ENCODE data around the gene SUN2. TPM values are rescaled to one million over a fixed set of nuclear protein-coding genes. Genes with fewer than 3 reads are reported as not detected.

The SUN2 gene
- total and polyA plus RNA-seq, 2 of the 4 experiments (the other 2 are of a cell fraction): 27.8 to 50.0 TPM

- TF ChIP-seq MAZ (IDR thresholded peaks at IDR 0.05; ENCODE audit: borderline replicate concordance, low read depth, low read length): peak; percentile 92; the same call in 1 of the 2 replicates
These were observed 38.1 kb upstream of the SUN2 start, which contains the start of gene DNAL4 (continued) for GRCh38 chr22:38793721-38794466.

DNA sequence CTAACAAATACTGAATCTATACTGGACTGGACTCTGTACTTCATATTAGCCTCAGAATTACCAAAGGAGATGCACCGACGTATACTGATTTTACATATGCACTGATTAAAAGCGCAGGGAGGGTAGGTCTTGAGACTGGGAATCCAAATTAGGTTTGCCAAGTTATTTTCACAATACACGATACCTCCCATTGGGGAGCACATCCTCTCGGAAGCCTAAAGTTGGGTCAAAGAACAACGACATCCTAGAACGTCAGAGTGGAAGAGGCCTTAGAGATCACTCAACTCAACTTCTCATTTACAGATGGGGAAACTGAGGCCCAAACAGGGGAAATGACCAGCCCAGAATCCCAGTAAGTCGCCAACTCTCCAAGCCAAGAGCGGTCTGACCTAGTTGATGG lies 37.5 kb upstream of the SUN2 start:
- CTCF ChIA-PET: no interaction called here

More for the DNA sequence above, 37.5 kb upstream of the SUN2 start:
- peak overlapping the region; percentile 99 for H2AK9ac ChIP-seq (replicated peaks; ENCODE audit: low read depth, low read length, poor library complexity)
- H3K14ac ChIP-seq (replicated peaks; ENCODE audit: low read depth, low read length): peak overlapping the region; percentile 50
- peaks cover 23% of the 10 kb centered on the region for H3K9me1 ChIP-seq (ENCODE audit: insufficient read depth, low read length)
- peaks cover 6 to 34% of the 10 kb centered on the region in 2 experiments; a peak in 3 of 4 replicates for H3K79me1 ChIP-seq (ENCODE audit: low read depth in 1 of 2, low read length in 2 of 2)
- intact Hi-C loops (cut with micrococcal nuclease) (no loop called here), dilution Hi-C loops (cut with HindIII; ENCODE audit: low sequenced_read_pairs, unreplicated experiment) (no loop called here), in situ Hi-C loops (cut with MboI; ENCODE audit: low sequenced_read_pairs) (no loop called here)
- H2AFZ ChIP-seq (replicated peaks; ENCODE audit: low read length, poor library complexity): peak overlapping the region; percentile 94
- H3K4ac ChIP-seq (ENCODE audit: low read depth, low read length): peak overlapping the region; percentile 73
- H3K23ac ChIP-seq (ENCODE audit: low read depth, low read length): peak overlapping the region; percentile 72; the same call in 1 of the 2 replicates
- H3K18ac ChIP-seq (ENCODE audit: low read depth, low read length): peak overlapping the region; percentile 38
- no peak overlapping the region for H3K56ac ChIP-seq (ENCODE audit: extremely low read depth, insufficient read depth, low read length)
- peak overlapping the region; percentile 73 for H3K4me3 ChIP-seq (ENCODE audit: insufficient read depth, low read depth, low read length)
- POLR2A ChIA-PET (ENCODE audit: unreplicated experiment): no interaction called here
- WGBS, 2 experiments (ENCODE audit: extremely low coverage in 2 of 2, insufficient read length in 1 of 2): 0% methylated on average over 2 of the region's 9 CpGs; no CpG with 5 or more reads in 1 of the 2 experiments
- H3K9ac ChIP-seq (ENCODE audit: low read depth, low read length): peak overlapping the region; percentile 80
- peaks cover 6% of the 10 kb centered on the region for H3K36me3 ChIP-seq (ENCODE audit: control insufficient read depth, insufficient read depth, low read length)
- H2BK5ac ChIP-seq (ENCODE audit: low read depth, low read length, poor library complexity, severe bottlenecking): peak overlapping the region; percentile 44
- H4K8ac ChIP-seq (ENCODE audit: low read depth in 2 of 2, low read length in 2 of 2): peak overlapping the region; percentile 68 to 89
- peak overlapping the region; percentile 71 for H4K91ac ChIP-seq (ENCODE audit: insufficient read depth, low read depth, low read length)
- DNase-seq: no peak
- no peaks in the 10 kb centered on the region for H4K20me1 ChIP-seq (ENCODE audit: insufficient read depth, low read length)
- peak overlapping the region; percentile 74 for H4K5ac ChIP-seq (ENCODE audit: low read depth, low read length)
- H2BK20ac ChIP-seq (ENCODE audit: low read depth, low read length): no peak overlapping the region
- ATAC-seq (ENCODE audit: low read depth): no peak
- H2AK5ac ChIP-seq (ENCODE audit: low read depth, low read length): peak overlapping the region; percentile 86
- no TSS peak for BruUV-seq (replicated peaks)
- peaks cover 7% of the 10 kb centered on the region for H3K4me1 ChIP-seq (ENCODE audit: control insufficient read depth, insufficient read depth, low read length)
- H3K27me3 ChIP-seq (ENCODE audit: control insufficient read depth, insufficient read depth, low read length): peaks cover 2% of the 10 kb centered on the region; the same call in 1 of the 2 replicates
- H2BK120ac ChIP-seq (ENCODE audit: low read depth, low read length): peak overlapping the region; percentile 50; the same call in 1 of the 2 replicates
- H3K27ac ChIP-seq (ENCODE audit: insufficient read depth, low read length): peak overlapping the region; percentile 63
- H3K4me2 ChIP-seq (ENCODE audit: low read depth, low read length): peak overlapping the region; percentile 99
- TF ChIP-seq NFE2L2 (IDR thresholded peaks at IDR 0.05; ENCODE audit: low read depth, low read length): no peak
- no peak for TF ChIP-seq CHD1 (IDR thresholded peaks at IDR 0.05; ENCODE audit: low read depth, low read length)
- TF ChIP-seq RFX5 (IDR thresholded peaks at IDR 0.05; ENCODE audit: low read depth, low read length): no peak
- no peak for TF ChIP-seq BHLHE40 (IDR thresholded peaks at IDR 0.05; ENCODE audit: low read depth, low read length)
- no peak for TF ChIP-seq MAFK (IDR thresholded peaks at IDR 0.05; ENCODE audit: low read depth, low read length)
- TF ChIP-seq RCOR1 (IDR thresholded peaks at IDR 0.05; ENCODE audit: insufficient replicate concordance, low read length): no peak
- H2BK15ac ChIP-seq (ENCODE audit: low read depth, low read length): no peak overlapping the region
- no peaks in the 10 kb centered on the region for H3K9me3 ChIP-seq (ENCODE audit: control insufficient read depth, insufficient read depth, low read length)
